Measurements from ENCODE around the gene CASP10. TPM values are rescaled to one million over a fixed set of nuclear protein-coding genes. Genes with fewer than 3 reads are reported as not detected.

CASP10 gene
- total RNA-seq, 2 experiments from 2014 or later, result 15.9 to 16.7 TPM

GRCh38 chr2:201199847-201200246 is 16.9 kb downstream of the CASP10 start:
- Mint-ChIP-seq H3K27ac (no peak overlapping the region), H3K9me3 (no peaks in the 10 kb centered on the region), H3K4me1 (ENCODE audit: low read depth) (peaks cover 22% of the 10 kb centered on the region), H3K36me3 (peaks cover 25% of the 10 kb centered on the region), H3K4me3 (no peak overlapping the region), H3K27me3 (no peaks in the 10 kb centered on the region)
- DNase-seq, result no peak
- ChIA-PET CTCF (no interaction called here), POLR2A (no interaction called here)
- intact Hi-C loops (cut with micrococcal nuclease), result no loop called here

- DNase-seq, result no peak
- Mint-ChIP-seq H3K36me3 (peaks cover 25% of the 10 kb centered on the region), H3K4me1 (ENCODE audit: low read depth) (peaks cover 22% of the 10 kb centered on the region), H3K9me3 (no peaks in the 10 kb centered on the region), H3K27me3 (no peaks in the 10 kb centered on the region), H3K27ac (no peak overlapping the region), H3K4me3 (no peak overlapping the region)
- ChIA-PET POLR2A (interaction anchor here (1.0 kb wide), 1 partner anchor 17 kb away, joined by 5 read pairs; the partner anchor contains the start of gene CASP10), CTCF (no interaction called here)
- intact Hi-C loops (cut with micrococcal nuclease), result no loop called here
These were observed 17.4 kb downstream of the CASP10 start for GRCh38 chr2:201200345-201200744.

GRCh38 chr2:201201371-201201770 is 18.4 kb downstream of the CASP10 start:
- DNase-seq, result no peak
- Mint-ChIP-seq H3K27ac (no peak overlapping the region), H3K9me3 (no peaks in the 10 kb centered on the region), H3K4me1 (ENCODE audit: low read depth) (peaks cover 18% of the 10 kb centered on the region), H3K4me3 (no peak overlapping the region), H3K27me3 (no peaks in the 10 kb centered on the region), H3K36me3 (peaks cover 15% of the 10 kb centered on the region)
- CTCF ChIA-PET, result no interaction called here
- intact Hi-C loops (cut with micrococcal nuclease), result no loop called here
- POLR2A ChIA-PET, result interaction anchor here (1.0 kb wide), 1 partner anchor 18 kb away, joined by 5 read pairs; the partner anchor contains the start of gene CASP10

GRCh38 chr2:201203916-201204654 is 21.1 kb downstream of the CASP10 start:
- Mint-ChIP-seq H3K27me3 (no peaks in the 10 kb centered on the region), H3K36me3 (peaks cover 14% of the 10 kb centered on the region), H3K9me3 (no peaks in the 10 kb centered on the region), H3K27ac (no peak overlapping the region), H3K4me1 (ENCODE audit: low read depth) (peaks cover 15% of the 10 kb centered on the region), H3K4me3 (no peak overlapping the region)
- no peak for DNase-seq
- intact Hi-C loops (cut with micrococcal nuclease), result no loop called here
- ChIA-PET CTCF (interaction anchor here (2.0 kb wide), 1 partner anchor 28 kb away, joined by 5 read pairs; no protein-coding TSS in a partner anchor), POLR2A (no interaction called here)

GRCh38 chr2:201204655-201205514 is 21.9 kb downstream of the CASP10 start:
- no peak overlapping the region for H3K4me3 Mint-ChIP-seq

GRCh38 chr2:201205515-201205849 is 22.5 kb downstream of the CASP10 start:
- no peak for DNase-seq
- no peak overlapping the region for H3K4me3 Mint-ChIP-seq
- H3K9me3 Mint-ChIP-seq, result no peaks in the 10 kb centered on the region
- H3K27ac Mint-ChIP-seq, result no peak overlapping the region
- H3K27me3 Mint-ChIP-seq, result no peaks in the 10 kb centered on the region
- ChIA-PET CTCF (interaction anchor here (1.5 to 2.0 kb wide), 2 partner anchors 26 to 28 kb away, joined by 3 to 6 read pairs; no protein-coding TSS in a partner anchor), POLR2A (no interaction called here)
- intact Hi-C loops (cut with micrococcal nuclease), result no loop called here
- peaks cover 16% of the 10 kb centered on the region for H3K36me3 Mint-ChIP-seq
- H3K4me1 Mint-ChIP-seq (ENCODE audit: low read depth), result peaks cover 16% of the 10 kb centered on the region

More at GRCh38 chr2:201204655-201205514, 21.9 kb downstream of the CASP10 start:
- H3K27ac Mint-ChIP-seq, result no peak overlapping the region
- intact Hi-C loops (cut with micrococcal nuclease), result no loop called here
- no peak for DNase-seq
- H3K4me1 Mint-ChIP-seq (ENCODE audit: low read depth), result peaks cover 15% of the 10 kb centered on the region
- H3K9me3 Mint-ChIP-seq, result no peaks in the 10 kb centered on the region
- POLR2A ChIA-PET, result no interaction called here
- CTCF ChIA-PET, result no interaction called here
- H3K27me3 Mint-ChIP-seq, result no peaks in the 10 kb centered on the region
- H3K36me3 Mint-ChIP-seq, result peaks cover 16% of the 10 kb centered on the region

GRCh38 chr2:201208563-201209252 is 25.8 kb downstream of the CASP10 start:
- ChIA-PET CTCF (interaction anchor here (1.4 kb wide), 1 partner anchor 26 kb away, joined by 3 read pairs; the partner anchor contains the start of gene CASP10), POLR2A (no interaction called here)
- intact Hi-C loops (cut with micrococcal nuclease), result no loop called here
- Mint-ChIP-seq H3K27me3 (no peaks in the 10 kb centered on the region), H3K9me3 (no peaks in the 10 kb centered on the region), H3K27ac (no peak overlapping the region), H3K4me1 (ENCODE audit: low read depth) (peaks cover 15% of the 10 kb centered on the region), H3K4me3 (no peak overlapping the region), H3K36me3 (peaks cover 13% of the 10 kb centered on the region)
- no peak for DNase-seq

GRCh38 chr2:201215963-201216362 is 33.0 kb downstream of the CASP10 start:
- Mint-ChIP-seq H3K27me3 (no peaks in the 10 kb centered on the region), H3K4me3 (no peak overlapping the region), H3K27ac (no peak overlapping the region), H3K9me3 (no peaks in the 10 kb centered on the region), H3K36me3 (peaks cover 14% of the 10 kb centered on the region), H3K4me1 (ENCODE audit: low read depth) (peaks cover 31% of the 10 kb centered on the region)
- DNase-seq, result no peak
- CTCF ChIA-PET, result interaction anchor here (3.5 kb wide), 1 partner anchor 17 kb away, joined by 11 read pairs; no protein-coding TSS in a partner anchor
- intact Hi-C loops (cut with micrococcal nuclease), result no loop called here
- POLR2A ChIA-PET, result no interaction called here

- Mint-ChIP-seq H3K27me3 (no peaks in the 10 kb centered on the region), H3K9me3 (no peaks in the 10 kb centered on the region), H3K4me1 (ENCODE audit: low read depth) (peaks cover 34% of the 10 kb centered on the region), H3K36me3 (peaks cover 13% of the 10 kb centered on the region), H3K27ac (no peak overlapping the region), H3K4me3 (no peak overlapping the region)
- intact Hi-C loops (cut with micrococcal nuclease), result no loop called here
- DNase-seq, result no peak
- CTCF ChIA-PET, result interaction anchor here (3.5 kb wide), 1 partner anchor 16 kb away, joined by 11 read pairs; no protein-coding TSS in a partner anchor
- POLR2A ChIA-PET, result no interaction called here
These were observed 34.0 kb downstream of the CASP10 start for GRCh38 chr2:201216918-201217317.

- CTCF ChIA-PET, result interaction anchor here (1.0 kb wide), 1 partner anchor 13 kb away, joined by 4 read pairs; no protein-coding TSS in a partner anchor
- POLR2A ChIA-PET, result no interaction called here
- intact Hi-C loops (cut with micrococcal nuclease), result no loop called here
- Mint-ChIP-seq H3K4me3 (no peak overlapping the region), H3K27ac (no peak overlapping the region), H3K27me3 (no peaks in the 10 kb centered on the region), H3K9me3 (no peaks in the 10 kb centered on the region), H3K36me3 (peaks cover 13% of the 10 kb centered on the region), H3K4me1 (ENCODE audit: low read depth) (peaks cover 46% of the 10 kb centered on the region)
- DNase-seq, result no peak
These were observed 35.8 kb downstream of the CASP10 start for GRCh38 chr2:201218780-201219179.

GRCh38 chr2:201219328-201220096 is 36.6 kb downstream of the CASP10 start:
- Mint-ChIP-seq H3K27me3 (no peaks in the 10 kb centered on the region), H3K27ac (no peak overlapping the region), H3K9me3 (no peaks in the 10 kb centered on the region), H3K4me3 (no peak overlapping the region), H3K36me3 (peaks cover 13% of the 10 kb centered on the region), H3K4me1 (ENCODE audit: low read depth) (peaks cover 46% of the 10 kb centered on the region)
- intact Hi-C loops (cut with micrococcal nuclease), result no loop called here
- CTCF ChIA-PET, result interaction anchor here (1.0 to 4.9 kb wide), 3 partner anchors 12 to 37 kb away, joined by 4 to 32 read pairs (median 21); partner anchors contain the start of gene CASP10
- POLR2A ChIA-PET, result interaction anchor here (1.8 kb wide), 1 partner anchor 14 kb away, joined by 7 read pairs; no protein-coding TSS in a partner anchor
- DNase-seq, result no peak
